ENCODE data around the gene PTPN1. TPM values are rescaled to one million over a fixed set of nuclear protein-coding genes. Genes with fewer than 3 reads are reported as not detected.

The PTPN1 gene
- total RNA-seq, 3 donors from 2014 or later (not counting 1 experiment from before 2014, with no cell fraction given) = 52.9 to 64.5 (median 58.3) TPM

DNA sequence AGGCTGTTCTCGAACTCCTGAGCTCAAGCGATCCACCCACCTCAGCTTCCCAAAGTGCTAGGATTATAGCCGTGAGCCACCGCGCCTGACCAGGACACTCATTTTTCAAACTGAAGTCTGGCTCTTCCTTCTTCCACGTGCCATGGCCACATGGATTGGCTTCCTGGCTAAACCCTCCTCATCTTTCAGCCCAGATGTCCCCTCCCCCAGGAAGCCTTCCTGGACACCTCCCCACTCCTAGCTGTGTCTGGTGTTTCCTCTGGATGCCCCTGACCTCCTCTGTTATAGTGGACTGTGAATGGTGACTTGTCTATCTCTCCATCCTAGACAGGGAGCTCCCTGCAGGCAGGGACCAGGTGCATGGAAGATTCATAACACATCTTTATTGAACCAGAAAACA lies 124.0 kb downstream of the PTPN1 start:
- H3K36me3 ChIP-seq (ENCODE audit: control insufficient read depth, insufficient read depth, low read length) = no peaks in the 10 kb centered on the region
- Mint-ChIP-seq H3K36me3 (no peaks in the 10 kb centered on the region), H3K27me3 (ENCODE audit: low read depth in 2 of 2) (peaks cover 7 to 9% of the 10 kb centered on the region in 2 donors), H3K4me3 (no peak overlapping the region), H3K4me1 (no peaks in the 10 kb centered on the region), H3K27ac (no peak overlapping the region), H3K9me3 (no peaks in the 10 kb centered on the region)
- WGBS (ENCODE audit: insufficient coverage) = 90% methylated on average over 6 of the region's 6 CpGs
- H3K4me1 ChIP-seq (ENCODE audit: control insufficient read depth, insufficient read depth, low read length) = no peaks in the 10 kb centered on the region
- H3K27me3 ChIP-seq (ENCODE audit: control insufficient read depth, insufficient read depth, low read length) = no peaks in the 10 kb centered on the region
- H3K9me3 ChIP-seq (ENCODE audit: control insufficient read depth, insufficient read depth, low read length) = no peaks in the 10 kb centered on the region
- H3K27ac ChIP-seq (ENCODE audit: low read length) = no peak overlapping the region
- intact Hi-C loops (cut with micrococcal nuclease) = no loop called here
- TF ChIP-seq, protein P1, sequence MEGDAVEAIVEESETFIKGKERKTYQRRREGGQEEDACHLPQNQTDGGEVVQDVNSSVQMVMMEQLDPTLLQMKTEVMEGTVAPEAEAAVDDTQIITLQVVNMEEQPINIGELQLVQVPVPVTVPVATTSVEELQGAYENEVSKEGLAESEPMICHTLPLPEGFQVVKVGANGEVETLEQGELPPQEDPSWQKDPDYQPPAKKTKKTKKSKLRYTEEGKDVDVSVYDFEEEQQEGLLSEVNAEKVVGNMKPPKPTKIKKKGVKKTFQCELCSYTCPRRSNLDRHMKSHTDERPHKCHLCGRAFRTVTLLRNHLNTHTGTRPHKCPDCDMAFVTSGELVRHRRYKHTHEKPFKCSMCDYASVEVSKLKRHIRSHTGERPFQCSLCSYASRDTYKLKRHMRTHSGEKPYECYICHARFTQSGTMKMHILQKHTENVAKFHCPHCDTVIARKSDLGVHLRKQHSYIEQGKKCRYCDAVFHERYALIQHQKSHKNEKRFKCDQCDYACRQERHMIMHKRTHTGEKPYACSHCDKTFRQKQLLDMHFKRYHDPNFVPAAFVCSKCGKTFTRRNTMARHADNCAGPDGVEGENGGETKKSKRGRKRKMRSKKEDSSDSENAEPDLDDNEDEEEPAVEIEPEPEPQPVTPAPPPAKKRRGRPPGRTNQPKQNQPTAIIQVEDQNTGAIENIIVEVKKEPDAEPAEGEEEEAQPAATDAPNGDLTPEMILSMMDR (IDR thresholded peaks at IDR 0.05) = no peak
- ATAC-seq (no peak), DNase-seq (no peak)
- H3K4me3 ChIP-seq (ENCODE audit: low read length) = no peak overlapping the region

Other genes with a start within 250 kb of the PTPN1 start
- gene RIPOR3, start 181.2 kb downstream of the PTPN1 start, total RNA-seq = under 1 TPM in 1 of 3 donors, not detected in 2; 0.45 TPM
- 1 to 10 TPM; 1.5 to 5.0 (median 4.1) TPM for gene PARD6B, start 221.2 kb downstream of the PTPN1 start, total RNA-seq

Measured in natural killer cell (primary cell).